Parathyroid adenoma (tissue), 2 donors: Measurements from ENCODE around the gene MBNL1.

Experiments
- H2AFZ ChIP-seq: fragments of 300-600 bp; sonication (generic); one replicate; pipeline ENCODE4 v1.7.0; 2017; ENCODE audit warnings: antibody characterized with exemption, mild to moderate bottlenecking
- H3K27ac ChIP-seq: fragments of 300-600 bp; sonication (generic); one replicate; pipeline ENCODE4 v1.7.0; 2017
- H3K27me3 ChIP-seq: fragments of 300-600 bp; sonication (generic); one replicate; pipeline ENCODE4 v1.7.0; 2017; ENCODE audit warnings: low read length; ENCODE audit not compliant: control insufficient read depth, insufficient read depth
- H3K36me3 ChIP-seq: fragments of 300-600 bp; sonication (generic); one replicate; pipeline ENCODE4 v1.7.0; 2017; ENCODE audit warnings: low read length; ENCODE audit not compliant: control insufficient read depth, insufficient read depth
- H3K4me1 ChIP-seq: fragments of 300-600 bp; sonication (generic); one replicate; pipeline ENCODE4 v1.7.0; 2017; ENCODE audit warnings: control low read depth
- H3K4me2 ChIP-seq: fragments of 300-600 bp; sonication (generic); one replicate; pipeline ENCODE4 v1.7.0; 2017; ENCODE audit warnings: low read length
- H3K4me3 ChIP-seq: fragments of 300-600 bp; sonication (generic); one replicate; pipeline ENCODE4 v1.7.0; 2017; ENCODE audit warnings: low read depth, low read length
- H3K79me2 ChIP-seq: fragments of 300-600 bp; sonication (generic); one replicate; pipeline ENCODE4 v1.7.0; 2017; ENCODE audit warnings: control low read depth
- H3K9ac ChIP-seq: fragments of 300-600 bp; sonication (generic); one replicate; pipeline ENCODE4 v1.7.0; 2017; ENCODE audit warnings: mild to moderate bottlenecking
- H3K9me3 ChIP-seq: fragments of 300-600 bp; sonication (generic); one replicate; pipeline ENCODE4 v1.7.0; 2017; ENCODE audit warnings: low read length; ENCODE audit not compliant: control insufficient read depth
- TF ChIP-seq, protein P1 (sequence below): fragments of 300-600 bp; sonication (generic); IDR thresholded peaks from one replicate; pipeline ENCODE4 v1.7.0; 2017; ENCODE audit warnings: antibody characterized with exemption, mild to moderate bottlenecking
- donor health status: primary hyperparathyroidism.

MBNL1 gene

DNA sequence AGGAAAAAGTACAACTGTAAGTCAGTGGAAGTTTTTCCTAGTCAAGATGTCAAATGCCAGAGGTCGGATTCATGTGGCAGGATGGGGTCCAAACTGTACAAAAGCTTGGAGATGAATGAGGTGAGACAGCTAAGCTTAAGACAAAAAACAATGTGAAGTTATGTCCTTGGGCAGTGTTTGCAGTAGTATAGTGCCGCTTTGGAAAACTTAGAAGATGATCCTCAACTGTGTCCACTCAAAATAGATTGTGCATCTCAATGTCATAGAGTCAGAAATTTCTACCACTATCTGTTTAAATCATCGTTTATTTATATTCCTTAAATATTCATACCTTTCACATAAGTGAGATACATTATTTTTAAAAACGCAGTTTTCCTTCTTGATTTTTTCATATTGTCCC, 77.3 kb downstream of the MBNL1 start:
- Histone ChIP-seq H3K4me3 (no peak overlapping the region), H3K4me2 (no peak overlapping the region), H3K36me3 (no peaks in the 10 kb centered on the region), H2AFZ (no peak overlapping the region), H3K9me3 (no peaks in the 10 kb centered on the region), H3K79me2 (no peaks in the 10 kb centered on the region), H3K9ac (no peak overlapping the region), H3K27ac (no peak overlapping the region), H3K4me1 (peaks cover 6% of the 10 kb centered on the region), H3K27me3 (no peaks in the 10 kb centered on the region)
- TF ChIP-seq, protein P1, sequence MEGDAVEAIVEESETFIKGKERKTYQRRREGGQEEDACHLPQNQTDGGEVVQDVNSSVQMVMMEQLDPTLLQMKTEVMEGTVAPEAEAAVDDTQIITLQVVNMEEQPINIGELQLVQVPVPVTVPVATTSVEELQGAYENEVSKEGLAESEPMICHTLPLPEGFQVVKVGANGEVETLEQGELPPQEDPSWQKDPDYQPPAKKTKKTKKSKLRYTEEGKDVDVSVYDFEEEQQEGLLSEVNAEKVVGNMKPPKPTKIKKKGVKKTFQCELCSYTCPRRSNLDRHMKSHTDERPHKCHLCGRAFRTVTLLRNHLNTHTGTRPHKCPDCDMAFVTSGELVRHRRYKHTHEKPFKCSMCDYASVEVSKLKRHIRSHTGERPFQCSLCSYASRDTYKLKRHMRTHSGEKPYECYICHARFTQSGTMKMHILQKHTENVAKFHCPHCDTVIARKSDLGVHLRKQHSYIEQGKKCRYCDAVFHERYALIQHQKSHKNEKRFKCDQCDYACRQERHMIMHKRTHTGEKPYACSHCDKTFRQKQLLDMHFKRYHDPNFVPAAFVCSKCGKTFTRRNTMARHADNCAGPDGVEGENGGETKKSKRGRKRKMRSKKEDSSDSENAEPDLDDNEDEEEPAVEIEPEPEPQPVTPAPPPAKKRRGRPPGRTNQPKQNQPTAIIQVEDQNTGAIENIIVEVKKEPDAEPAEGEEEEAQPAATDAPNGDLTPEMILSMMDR, result no peak

DNA sequence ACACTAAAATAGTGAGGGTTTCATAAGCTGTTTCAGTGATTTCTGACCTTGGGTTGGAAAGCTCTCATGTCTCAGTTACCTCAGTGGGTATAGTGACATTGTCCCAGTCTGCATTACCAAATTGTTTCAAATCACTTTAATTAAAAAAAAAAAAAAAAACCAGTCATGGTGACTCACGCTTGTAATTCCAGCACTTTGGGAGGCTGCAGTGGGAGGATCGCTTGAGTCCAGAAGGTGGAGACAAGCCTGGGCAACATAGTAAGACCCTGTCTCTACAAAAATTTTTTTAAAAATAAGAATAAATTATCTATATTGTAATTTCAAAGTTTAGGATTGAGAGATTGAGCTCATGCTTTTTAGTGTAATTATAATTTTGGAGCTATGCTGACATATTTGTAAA, 78.0 kb downstream of the MBNL1 start:
- Histone ChIP-seq H3K4me1 (peaks cover 6% of the 10 kb centered on the region), H3K27ac (no peak overlapping the region), H3K9ac (no peak overlapping the region), H3K9me3 (no peaks in the 10 kb centered on the region), H3K4me3 (no peak overlapping the region), H3K79me2 (no peaks in the 10 kb centered on the region), H3K36me3 (no peaks in the 10 kb centered on the region), H2AFZ (no peak overlapping the region), H3K27me3 (no peaks in the 10 kb centered on the region), H3K4me2 (no peak overlapping the region)
- TF ChIP-seq, protein P1, result no peak

DNA sequence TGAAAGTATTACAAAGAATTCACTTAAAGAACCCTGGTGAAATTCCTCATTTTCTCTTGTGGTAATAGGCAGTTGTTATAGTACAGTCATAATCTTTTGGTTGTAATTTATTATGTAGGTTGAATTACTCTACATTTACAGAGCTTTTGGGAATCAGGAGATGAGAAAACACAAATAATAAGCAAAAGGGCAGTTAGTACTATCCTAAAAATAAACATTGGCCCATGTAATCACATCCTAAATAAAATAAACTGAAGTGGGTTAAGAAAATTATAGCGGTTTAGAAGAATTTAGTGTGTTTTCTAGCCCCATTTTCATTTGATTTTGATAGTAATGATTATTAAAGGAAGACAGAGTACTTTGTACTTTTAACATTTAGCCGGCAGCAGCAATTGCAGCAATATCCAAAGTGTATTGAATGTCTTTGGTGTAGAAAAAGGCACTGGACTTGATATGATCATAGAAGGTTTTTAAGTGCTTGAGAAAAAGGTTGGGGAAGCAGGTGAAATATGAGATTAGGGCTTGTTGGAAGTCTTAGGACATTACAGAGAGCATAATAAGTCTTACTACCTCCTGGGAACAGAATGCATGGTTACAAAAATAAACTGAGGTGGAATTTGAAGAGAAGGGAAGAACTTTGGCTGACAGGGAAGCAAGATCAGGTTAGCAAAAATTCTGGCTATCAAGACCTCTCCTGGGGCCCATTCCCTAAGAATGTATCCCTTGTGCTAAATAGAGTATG, 79.9 kb downstream of the MBNL1 start:
- no peak overlapping the region for H3K4me2 ChIP-seq
- peaks cover 4% of the 10 kb centered on the region for H3K79me2 ChIP-seq
- H2AFZ ChIP-seq, result no peak overlapping the region
- no peak overlapping the region for H3K27ac ChIP-seq
- no peaks in the 10 kb centered on the region for H3K27me3 ChIP-seq
- H3K4me1 ChIP-seq, result peaks cover 6% of the 10 kb centered on the region
- no peaks in the 10 kb centered on the region for H3K9me3 ChIP-seq
- no peak overlapping the region for H3K4me3 ChIP-seq
- no peaks in the 10 kb centered on the region for H3K36me3 ChIP-seq
- no peak overlapping the region for H3K9ac ChIP-seq
- TF ChIP-seq, protein P1, result no peak

DNA sequence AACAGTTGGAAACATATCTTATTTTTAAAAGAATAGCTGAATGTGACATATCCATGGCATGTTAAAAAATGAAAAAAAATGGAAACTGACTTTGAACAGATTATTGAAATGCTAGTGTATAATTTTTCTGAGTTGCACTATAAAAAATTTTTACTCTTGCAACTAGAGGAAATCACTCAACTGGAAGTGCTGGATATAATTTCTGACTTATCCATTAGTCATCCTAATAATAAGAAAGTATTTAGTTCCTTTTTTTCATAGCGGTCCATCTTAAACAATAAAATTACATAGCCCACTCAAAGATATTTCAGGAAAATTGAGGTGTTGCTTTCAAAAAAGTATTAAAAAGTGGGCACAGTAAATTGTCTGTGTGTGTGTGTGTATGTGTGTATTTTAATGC, 80.7 kb downstream of the MBNL1 start:
- Histone ChIP-seq H3K27me3 (no peaks in the 10 kb centered on the region), H3K27ac (no peak overlapping the region), H3K79me2 (peaks cover 4% of the 10 kb centered on the region), H3K4me3 (no peak overlapping the region), H3K4me1 (peaks cover 6% of the 10 kb centered on the region), H3K9me3 (no peaks in the 10 kb centered on the region), H3K36me3 (no peaks in the 10 kb centered on the region), H2AFZ (no peak overlapping the region), H3K9ac (no peak overlapping the region), H3K4me2 (no peak overlapping the region)
- TF ChIP-seq, protein P1, result no peak

DNA sequence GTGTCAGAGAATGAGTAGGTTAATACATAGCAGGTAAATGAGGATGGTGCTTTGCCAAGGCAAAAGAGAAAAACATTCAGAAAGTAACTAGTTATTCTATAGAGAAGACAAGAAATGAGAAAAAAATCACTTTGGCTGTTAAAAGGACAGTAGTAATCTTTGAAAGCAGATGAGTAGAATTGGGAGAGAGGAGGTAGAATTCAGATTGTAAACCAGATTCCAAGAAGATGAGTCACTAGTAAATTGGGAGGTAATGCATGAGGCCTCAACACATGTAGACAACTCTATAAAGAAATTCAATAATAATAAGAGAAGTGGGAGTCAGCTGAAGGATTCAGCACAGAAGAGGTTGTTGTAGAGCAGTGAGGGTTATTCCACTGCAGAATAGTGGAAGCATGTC, 81.4 kb downstream of the MBNL1 start:
- Histone ChIP-seq H3K9me3 (no peaks in the 10 kb centered on the region), H3K27me3 (no peaks in the 10 kb centered on the region), H3K79me2 (peaks cover 4% of the 10 kb centered on the region), H3K4me1 (peaks cover 6% of the 10 kb centered on the region), H3K4me2 (no peak overlapping the region), H3K36me3 (no peaks in the 10 kb centered on the region), H2AFZ (no peak overlapping the region), H3K27ac (no peak overlapping the region), H3K4me3 (no peak overlapping the region), H3K9ac (no peak overlapping the region)
- TF ChIP-seq, protein P1, result no peak
